A549 (cell line): ENCODE results near the gene FDCSP. TPM values are rescaled to one million over a fixed set of nuclear protein-coding genes. Genes with fewer than 3 reads are reported as not detected.
"Not testable (repeated sequence)": the region's sequence is repeated elsewhere in the genome, so short reads cannot be mapped to it uniquely, and the experiment has no call there.

Experiments used
- ATAC-seq, 2 experiments: fragments of 200-7000 bp in 1 of 2; fragments of >200 bp in 1 of 2; cut with Nextera tagmentation in 1 of 2; cut with Tn5 transposase in 1 of 2; 3 replicates each; pipeline versions ENCODE4 v1.8.0 to v1.9.1; 2018 to 2020; ENCODE audit warnings: mild to moderate bottlenecking in 1 of 2, moderate library complexity in 1 of 2
- CTCF ChIA-PET: fragments of 300-600 bp; sonication (Branson Sonifier 250); formaldehyde crosslinking; extraction: SDS; loops from one replicate; lab custom pipeline; 2021; ENCODE audit warnings: antibody characterized with exemption, inconsistent platforms; lab: Yijun Ruan, JAX
- POLR2A ChIA-PET: fragments of 350-600 bp; formaldehyde crosslinking; extraction: SDS; loops from one replicate; lab custom pipeline; 2021; ENCODE audit warnings: antibody characterized with exemption, inconsistent platforms; lab: Yijun Ruan, JAX
- DNase-seq, 2 experiments: peaks; one replicate each; pipeline versions ENCODE4 v3.0.0 to v3.0.0-alpha.2; 2011 to 2016; ENCODE audit warnings: low read depth in 1 of 2, low spot score in 1 of 2
- FAIRE-seq: peaks from 2 replicates; lab custom pipeline; 2011; peaks lifted over from hg19 to GRCh38; lab: Jason Lieb, UNC
- H3K27ac ChIP-seq, 2 experiments: fragments of >200 bp; sonication (Bioruptor Twin); formaldehyde crosslinking; 3 replicates each; pipeline ENCODE4 v1.5.1; 2016 to 2017
- H3K4me1 ChIP-seq: fragments of >200 bp; sonication (Bioruptor Twin); formaldehyde crosslinking; 3 replicates; pipeline ENCODE4 v1.6.1; 2016
- H3K4me2 ChIP-seq: fragments of >200 bp; sonication (Bioruptor Twin); formaldehyde crosslinking; 3 replicates; pipeline ENCODE4 v1.6.1; 2016
- H3K4me3 ChIP-seq: fragments of >200 bp; sonication (Bioruptor Twin); formaldehyde crosslinking; 3 replicates; pipeline ENCODE4 v1.5.1; 2016
- H3K9me3 ChIP-seq: fragments of >200 bp; sonication (Bioruptor Twin); formaldehyde crosslinking; 3 replicates; pipeline ENCODE4 v1.6.1; 2016
- CHD2 ChIP-seq: fragments of 150-350 bp; IDR thresholded peaks from 2 replicates; pipeline ENCODE4 v1.6.1; 2014; ENCODE audit warnings: low read length; ENCODE audit not compliant: partially characterized antibody
- CHD4 ChIP-seq: fragments of 200-600 bp; sonication (generic); IDR thresholded peaks from 2 replicates; pipeline ENCODE4 v1.6.1; 2016; ENCODE audit warnings: antibody characterized with exemption, mild to moderate bottlenecking, borderline replicate concordance
- CTCF ChIP-seq: fragments of >200 bp; sonication (Bioruptor Twin); formaldehyde crosslinking; IDR thresholded peaks from 3 replicates; pipeline ENCODE4 v1.5.1; 2016
- EHF ChIP-seq: fragments of 250-450 bp; sonication (Bioruptor Pico); IDR thresholded peaks from 2 replicates; pipeline ENCODE4 v1.5.0; 2020; ENCODE audit warnings: mild to moderate bottlenecking
- EHMT2 ChIP-seq: fragments of 200-600 bp; sonication (generic); IDR thresholded peaks from 2 replicates; pipeline ENCODE4 v1.6.1; 2016; ENCODE audit warnings: antibody characterized with exemption, low read depth, mild to moderate bottlenecking, moderate library complexity
- EP300 ChIP-seq, 2 experiments: fragments of >200 bp; sonication (Bioruptor Twin); formaldehyde crosslinking; IDR thresholded peaks; 2 replicates in 1 of 2; 3 replicates in 1 of 2; pipeline ENCODE4 v1.6.1; 2016 to 2017
- FOSL2 ChIP-seq, 2 experiments: fragments of 450-650 bp in 1 of 2; fragments of >200 bp in 1 of 2; sonication (Bioruptor Twin) in 1 of 2; formaldehyde crosslinking; IDR thresholded peaks; 2 replicates each; pipeline versions ENCODE4 v1.5.0 to v1.6.1; 2016 to 2020; ENCODE audit warnings: mild to moderate bottlenecking in 1 of 2, moderate library complexity in 1 of 2
- HES2 ChIP-seq: fragments of >200 bp; sonication (Bioruptor Twin); formaldehyde crosslinking; IDR thresholded peaks from 2 replicates; pipeline ENCODE4 v1.6.1; 2016
- HOXA7 ChIP-seq: fragments of 250-450 bp; sonication (Bioruptor Pico); IDR thresholded peaks from 2 replicates; pipeline ENCODE4 v1.5.0; 2020; ENCODE audit warnings: mild to moderate bottlenecking, moderate library complexity
- HOXB13 ChIP-seq: fragments of 250-450 bp; sonication (Bioruptor Pico); IDR thresholded peaks from 2 replicates; pipeline ENCODE4 v1.5.0; 2020; ENCODE audit warnings: low read depth, mild to moderate bottlenecking, moderate library complexity
- HOXB5 ChIP-seq: fragments of 250-450 bp; sonication (Bioruptor Pico); IDR thresholded peaks from 2 replicates; pipeline ENCODE4 v1.5.0; 2020; ENCODE audit warnings: mild to moderate bottlenecking, moderate library complexity
- JUNB ChIP-seq: fragments of >200 bp; sonication (Bioruptor Twin); formaldehyde crosslinking; IDR thresholded peaks from 2 replicates; pipeline ENCODE4 v1.6.1; 2016
- KDM5A ChIP-seq: fragments of 200-600 bp; sonication (generic); IDR thresholded peaks from 2 replicates; pipeline ENCODE4 v1.6.1; 2016; ENCODE audit warnings: antibody characterized with exemption, mild to moderate bottlenecking
- MAX ChIP-seq: IDR thresholded peaks from 2 replicates; pipeline ENCODE4 v1.6.1; 2012
- MYC ChIP-seq: IDR thresholded peaks from 2 replicates; pipeline ENCODE4 v1.6.1; 2012; ENCODE audit warnings: mild to moderate bottlenecking, inconsistent platforms, low read length, improper control_type of control experiment, borderline replicate concordance
- PBX3 ChIP-seq: IDR thresholded peaks from 2 replicates; pipeline ENCODE4 v1.6.1; 2012
- POLR2AphosphoS2 ChIP-seq: conservative IDR thresholded peaks from 2 replicates; pipeline ENCODE4 v1.6.1; 2012; ENCODE audit warnings: low read length, improper control_type of control experiment, inconsistent platforms
- RARB ChIP-seq: fragments of 250-450 bp; sonication (Bioruptor Pico); IDR thresholded peaks from 2 replicates; pipeline ENCODE4 v1.8.0; 2021; ENCODE audit warnings: mild to moderate bottlenecking, moderate library complexity
- REST ChIP-seq: fragments of 200-600 bp; sonication (generic); IDR thresholded peaks from 2 replicates; pipeline ENCODE4 v1.6.1; 2016; ENCODE audit warnings: antibody characterized with exemption, mild to moderate bottlenecking, moderate library complexity
- RNF2 ChIP-seq: fragments of 200-600 bp; sonication (generic); IDR thresholded peaks from 2 replicates; pipeline ENCODE4 v1.6.1; 2016; ENCODE audit warnings: low read depth, mild to moderate bottlenecking, antibody characterized with exemption, moderate library complexity, borderline replicate concordance
- SREBF2 ChIP-seq: fragments of 450-650 bp; IDR thresholded peaks from 2 replicates; pipeline ENCODE4 v1.6.1; 2014; ENCODE audit warnings: mild to moderate bottlenecking, moderate library complexity
- TFCP2L1 ChIP-seq: fragments of 250-450 bp; sonication (Bioruptor Pico); IDR thresholded peaks from 2 replicates; pipeline ENCODE4 v1.5.0; 2021; ENCODE audit warnings: mild to moderate bottlenecking
- ZNF302 ChIP-seq: fragments of 250-450 bp; sonication (Bioruptor Pico); IDR thresholded peaks from 2 replicates; pipeline ENCODE4 v1.9.0; 2021; ENCODE audit warnings: inconsistent platforms, mild to moderate bottlenecking, moderate library complexity
- WGBS: methylation state at CpG from one replicate; pipeline ENCODE4 v1.1.6; 2017; ENCODE audit errors: missing lambda C conversion rate; 5-methylcytosine and 5-hydroxymethylcytosine counted together
- polyA plus RNA-seq, 4 experiments: library from polyadenylated mRNA; depleted of rRNA in 3 of 4; stranded (reverse); fragments of >200 nt; fragmentation: RNase III in 1 of 4; extraction: RNeasy Plus Mini Kit Qiagen cat#74134 plus additional on column Dnase treatment in 1 of 4; gene quantifications; 2 replicates in 3 of 4; 3 replicates in 1 of 4; pipeline ENCODE4 v1.2.3, GENCODE V29; 2011 to 2017

The FDCSP gene
- polyA plus RNA-seq, 2 of the 4 experiments (the other 2 are of a cell fraction): not detected

GRCh38 chr4:70221818-70222217, 4.1 kb upstream of the FDCSP start:
- ATAC-seq, H3K4me1 ChIP-seq, FAIRE-seq, CTCF ChIA-PET, H3K9me3 ChIP-seq, POLR2A ChIA-PET, H3K4me3 ChIP-seq, H3K27ac ChIP-seq, DNase-seq, H3K4me2 ChIP-seq: not testable (repeated sequence)

GRCh38 chr4:70236125-70236524, 10.2 kb downstream of the FDCSP start:
- Histone ChIP-seq H3K4me3 (no peak overlapping the region), H3K4me1 (no peaks in the 10 kb centered on the region), H3K9me3 (no peaks in the 10 kb centered on the region), H3K27ac (no peak overlapping the region), H3K4me2 (no peak overlapping the region)
- 33% methylated on average over 1 of the region's 1 CpG for WGBS
- no peak for FAIRE-seq
- ChIA-PET CTCF (no interaction called here), POLR2A (no interaction called here)
- TF ChIP-seq EHF (CRISPR knock-in tag) (no peak), HOXA7 (CRISPR knock-in tag) (no peak), RARB (CRISPR knock-in tag) (no peak), REST (no peak), HES2 (no peak), HOXB5 (CRISPR knock-in tag) (no peak), FOSL2 (IDR thresholded peaks at IDR 0.05) (no peak), FOSL2 (CRISPR knock-in tag; IDR thresholded peaks at IDR 0.05) (no peak), POLR2AphosphoS2 (no peak), EHMT2 (no peak)
- no peak for DNase-seq
- ATAC-seq: no peak

GRCh38 chr4:70239131-70239883, 13.4 kb downstream of the FDCSP start:
- WGBS: 6% methylated on average over 3 of the region's 3 CpGs
- H3K27ac ChIP-seq: no peak overlapping the region
- CTCF ChIA-PET: no interaction called here
- DNase-seq: no peak
- POLR2A ChIA-PET: no interaction called here
- TF ChIP-seq HOXB13 (CRISPR knock-in tag) (no peak), ZNF302 (CRISPR knock-in tag) (no peak), MYC (no peak), MAX (no peak), POLR2AphosphoS2 (no peak), SREBF2 (no peak), CTCF (no peak), RNF2 (no peak), TFCP2L1 (CRISPR knock-in tag) (no peak), PBX3 (no peak), EP300 (IDR thresholded peaks at IDR 0.05) (no peak), KDM5A (no peak), CHD4 (no peak), CHD2 (no peak), HES2 (no peak), JUNB (no peak)
- TF ChIP-seq, all 56 proteins: peak for 0
- no peak for FAIRE-seq
- no peak for ATAC-seq
- Histone ChIP-seq H3K4me3 (no peak overlapping the region), H3K9me3 (no peaks in the 10 kb centered on the region), H3K4me2 (no peak overlapping the region), H3K4me1 (no peaks in the 10 kb centered on the region)
